ENCODE measurements around the gene GNA15. TPM values are rescaled to one million over a fixed set of nuclear protein-coding genes. Genes with fewer than 3 reads are reported as not detected.
"Not testable (repeated sequence)": the region's sequence is repeated elsewhere in the genome, so short reads cannot be mapped to it uniquely, and the experiment has no call there.

Gene GNA15
- total and polyA plus RNA-seq, 8 donors: 0.19 to 3.0 (median 1.3) TPM

DNA sequence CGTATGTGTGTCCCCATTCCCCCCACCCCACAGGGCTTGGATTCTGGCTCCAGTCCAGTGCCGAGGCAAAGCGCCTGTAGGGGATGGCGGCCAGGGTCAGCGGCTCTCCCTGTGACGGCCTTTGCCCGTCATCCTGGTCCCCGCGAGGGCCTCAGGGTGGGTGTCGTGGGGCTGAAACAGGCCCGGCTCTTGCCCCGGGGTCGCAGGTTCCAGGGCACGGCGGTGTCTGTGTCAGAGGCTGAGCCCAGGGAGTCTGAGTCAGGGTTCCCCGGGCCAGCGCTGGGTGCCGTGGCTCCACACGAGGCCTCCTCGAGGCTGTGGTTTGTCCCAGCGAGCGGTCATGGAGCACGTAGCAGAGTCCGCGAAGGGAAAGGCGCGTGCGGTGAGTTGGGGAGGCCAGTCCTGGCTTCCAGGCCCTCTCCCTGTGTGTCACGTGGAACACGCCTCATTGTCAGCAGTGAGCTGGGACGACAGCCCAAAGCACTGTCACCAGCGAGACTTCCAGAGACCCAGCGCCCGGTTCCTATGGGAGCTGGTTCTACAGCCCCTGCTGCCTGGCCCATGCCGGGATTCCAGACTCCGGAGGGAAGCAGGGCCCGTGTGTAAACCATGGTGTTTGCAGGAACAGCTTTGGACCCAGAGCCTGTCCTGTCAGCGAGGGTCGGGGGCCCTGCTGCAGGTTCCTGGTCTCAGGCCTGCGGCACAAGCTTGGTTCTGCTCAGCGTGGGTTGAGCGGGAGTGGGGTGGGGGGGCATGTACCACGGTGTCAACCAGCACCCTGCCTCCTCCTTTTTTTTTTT is 63.3 kb downstream of the GNA15 start:
- FAIRE-seq (no peak), DNase-seq (peak in 2 of 6 donors; percentile 50 to 71), ATAC-seq (no peak)
- Histone ChIP-seq H3K27ac (no peak overlapping the region), H3K27me3 (no peaks in the 10 kb centered on the region), H3K9me3 (no peaks in the 10 kb centered on the region), H3K4me3 (no peak overlapping the region), H3K36me3 (no peaks in the 10 kb centered on the region), H3K4me1 (no peaks in the 10 kb centered on the region)
- TF ChIP-seq, protein P1, sequence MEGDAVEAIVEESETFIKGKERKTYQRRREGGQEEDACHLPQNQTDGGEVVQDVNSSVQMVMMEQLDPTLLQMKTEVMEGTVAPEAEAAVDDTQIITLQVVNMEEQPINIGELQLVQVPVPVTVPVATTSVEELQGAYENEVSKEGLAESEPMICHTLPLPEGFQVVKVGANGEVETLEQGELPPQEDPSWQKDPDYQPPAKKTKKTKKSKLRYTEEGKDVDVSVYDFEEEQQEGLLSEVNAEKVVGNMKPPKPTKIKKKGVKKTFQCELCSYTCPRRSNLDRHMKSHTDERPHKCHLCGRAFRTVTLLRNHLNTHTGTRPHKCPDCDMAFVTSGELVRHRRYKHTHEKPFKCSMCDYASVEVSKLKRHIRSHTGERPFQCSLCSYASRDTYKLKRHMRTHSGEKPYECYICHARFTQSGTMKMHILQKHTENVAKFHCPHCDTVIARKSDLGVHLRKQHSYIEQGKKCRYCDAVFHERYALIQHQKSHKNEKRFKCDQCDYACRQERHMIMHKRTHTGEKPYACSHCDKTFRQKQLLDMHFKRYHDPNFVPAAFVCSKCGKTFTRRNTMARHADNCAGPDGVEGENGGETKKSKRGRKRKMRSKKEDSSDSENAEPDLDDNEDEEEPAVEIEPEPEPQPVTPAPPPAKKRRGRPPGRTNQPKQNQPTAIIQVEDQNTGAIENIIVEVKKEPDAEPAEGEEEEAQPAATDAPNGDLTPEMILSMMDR (IDR thresholded peaks at IDR 0.05): no peak
- intact Hi-C loops (cut with DNase I): no loop called here
- 94 to 96% methylated on average over 43 of the region's 43 CpGs for WGBS, 2 donors

DNA sequence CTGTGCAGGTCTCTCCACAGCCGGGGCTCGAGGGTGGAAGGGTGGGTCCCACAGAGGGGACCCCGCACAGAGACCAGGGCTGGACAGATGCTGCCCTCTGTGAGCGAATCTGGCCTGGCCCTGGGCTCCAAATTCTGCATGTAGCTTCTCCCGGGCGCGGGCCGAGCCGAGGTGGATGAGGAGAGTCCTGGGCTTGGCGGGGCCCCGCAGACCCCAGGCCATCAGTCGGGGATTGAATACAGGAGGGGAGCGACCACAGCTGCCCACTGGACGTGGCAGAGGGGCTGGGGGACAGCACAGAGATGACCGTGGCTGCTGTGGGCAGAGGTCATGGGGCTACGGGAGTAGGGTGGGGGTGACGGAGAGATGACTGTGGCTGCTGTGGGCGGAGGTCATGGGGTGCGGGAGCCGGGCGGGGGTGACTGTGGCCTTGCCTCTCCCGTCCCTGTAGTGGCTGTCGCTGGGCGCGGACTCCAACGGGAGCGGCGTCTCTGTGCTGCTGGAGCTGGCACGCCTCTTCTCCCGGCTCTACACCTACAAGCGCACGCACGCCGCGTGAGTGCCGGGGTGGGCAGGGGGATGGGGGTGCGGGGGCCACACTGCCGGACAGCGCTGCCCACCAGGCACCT is 65.4 kb downstream of the GNA15 start:
- TF ChIP-seq, protein P1 (IDR thresholded peaks at IDR 0.05): no peak

DNA sequence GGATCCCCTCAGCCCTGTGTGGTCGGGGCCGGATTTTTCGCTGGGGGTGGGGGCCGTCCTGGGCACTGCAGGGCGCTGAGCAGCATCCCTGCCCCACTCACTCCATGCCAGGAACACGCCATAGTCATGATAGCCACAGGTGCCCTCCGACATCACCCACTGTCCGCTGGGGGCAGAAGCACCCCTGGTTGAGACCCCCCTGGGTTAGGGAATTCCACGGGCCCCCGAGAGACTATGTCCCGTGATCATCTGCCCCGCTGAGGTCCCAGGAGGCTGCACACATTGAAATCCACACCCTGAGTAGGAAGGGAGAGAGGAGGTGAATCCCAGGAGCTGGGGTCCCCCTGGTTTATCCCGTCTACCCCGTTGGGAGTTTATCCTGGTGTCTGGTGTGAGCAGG is 66.1 kb downstream of the GNA15 start:
- Histone ChIP-seq H3K4me1 (no peaks in the 10 kb centered on the region), H3K27ac (no peak overlapping the region), H3K27me3 (no peaks in the 10 kb centered on the region), H3K36me3 (peaks cover 0 to 9% (median 8%) of the 10 kb centered on the region in 3 donors), H3K9me3 (no peaks in the 10 kb centered on the region), H3K4me3 (no peak overlapping the region)
- WGBS, 2 donors: 94 to 95% methylated on average over 14 of the region's 14 CpGs
- FAIRE-seq (no peak), ATAC-seq (no peak), DNase-seq (no peak)
- intact Hi-C loops (cut with DNase I): no loop called here
- TF ChIP-seq, protein P1 (IDR thresholded peaks at IDR 0.05): no peak

More for the DNA sequence above, 65.4 kb downstream of the GNA15 start:
- Histone ChIP-seq H3K27me3 (no peaks in the 10 kb centered on the region), H3K36me3 (peaks cover 0 to 8% (median 1%) of the 10 kb centered on the region in 3 donors), H3K4me1 (no peaks in the 10 kb centered on the region), H3K9me3 (no peaks in the 10 kb centered on the region), H3K4me3 (no peak overlapping the region), H3K27ac (no peak overlapping the region)
- no peak for ATAC-seq
- WGBS, 2 donors: 94 to 96% methylated on average over 39 of the region's 39 CpGs
- no peak for DNase-seq
- intact Hi-C loops (cut with DNase I): no loop called here
- FAIRE-seq: no peak

DNA sequence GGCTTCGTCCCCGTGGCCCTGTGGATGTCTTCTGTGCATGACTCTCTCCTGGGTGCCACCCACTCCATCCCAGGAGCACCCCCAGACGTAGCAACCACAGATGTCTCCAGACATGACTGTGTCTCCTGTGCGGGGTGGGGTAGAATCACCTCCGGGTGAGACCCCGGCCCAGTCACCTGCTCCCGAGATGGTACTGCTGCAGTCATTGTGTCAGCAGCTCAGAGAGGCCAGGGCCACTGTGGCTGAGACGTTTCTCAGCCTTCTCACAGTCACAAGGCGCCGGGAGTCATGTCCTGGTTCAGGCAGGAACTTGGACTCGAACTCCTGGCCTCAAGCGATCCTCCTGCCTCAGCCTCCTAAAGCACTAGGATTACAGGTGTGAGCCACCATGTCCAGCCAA is 66.5 kb downstream of the GNA15 start:
- 87 to 91% methylated on average over 12 of the region's 12 CpGs for WGBS, 2 donors

DNA sequence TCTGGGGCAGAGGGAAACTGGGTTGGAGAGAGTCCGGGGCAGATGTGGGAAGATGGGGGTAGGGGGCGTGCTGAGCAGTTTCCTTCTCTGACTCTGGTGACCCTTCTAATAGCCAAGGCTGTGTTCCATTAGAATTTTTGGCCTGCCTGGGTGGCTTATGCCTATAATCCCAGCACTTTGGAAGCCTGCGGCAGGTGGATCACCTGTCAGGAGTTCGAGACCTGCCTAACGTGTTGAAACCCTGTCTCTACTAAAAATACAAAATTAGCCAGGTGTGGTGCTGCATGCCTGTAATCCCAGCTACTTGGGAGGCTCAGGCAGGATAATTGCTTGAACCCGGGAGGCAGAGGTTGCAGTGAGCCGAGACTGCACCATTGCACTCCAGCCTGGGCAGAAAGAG is 67.1 kb downstream of the GNA15 start:
- H3K36me3 ChIP-seq: peaks cover 0 to 18% (median 8%) of the 10 kb centered on the region in 3 donors
- WGBS, 2 donors: 94 to 98% methylated on average over 7 of the region's 7 CpGs
- intact Hi-C loops (cut with DNase I); H3K4me1 ChIP-seq; FAIRE-seq; ATAC-seq; H3K4me3 ChIP-seq; H3K27me3 ChIP-seq; H3K9me3 ChIP-seq; DNase-seq; H3K27ac ChIP-seq: not testable (repeated sequence)

More for the DNA sequence above, 66.5 kb downstream of the GNA15 start:
- Histone ChIP-seq H3K27me3 (no peaks in the 10 kb centered on the region), H3K4me3 (no peak overlapping the region), H3K36me3 (peaks cover 0 to 13% (median 8%) of the 10 kb centered on the region in 3 donors), H3K9me3 (no peaks in the 10 kb centered on the region), H3K27ac (no peak overlapping the region), H3K4me1 (no peaks in the 10 kb centered on the region)
- DNase-seq (no peak), ATAC-seq (no peak), FAIRE-seq (no peak)
- TF ChIP-seq, protein P1 (IDR thresholded peaks at IDR 0.05): no peak
- intact Hi-C loops (cut with DNase I): no loop called here

All from pancreas (tissue), 10 donors.